ENCODE results near the gene NVL. TPM values are rescaled to one million over a fixed set of nuclear protein-coding genes. Genes with fewer than 3 reads are reported as not detected.
"Not testable (repeated sequence)": the region's sequence is repeated elsewhere in the genome, so short reads cannot be mapped to it uniquely, and the experiment has no call there.

Gene NVL
- total RNA-seq, 8 experiments from 2014 or later = 21.8 to 70.9 (median 47.7) TPM

GRCh38 chr1:224211206-224211962 lies 118.6 kb downstream of the NVL start:
- peak in 5 of 8 experiments; percentile 50 to 89 (median 60) for ATAC-seq (replicated peaks in 6 of 8)
- in situ Hi-C loops (cut with MboI; ENCODE audit: low pct_unique_long_range_greater_than_20kb in 2 of 9, low sequenced_read_pairs in 9 of 9, unreplicated experiment in 9 of 9) = no loop called here
- Histone ChIP-seq H3K27ac (no peak overlapping the region), H3K4me3 (no peak overlapping the region), H3K4me1 (replicated peaks in 1 of 2) (peaks cover 0 to 3% of the 10 kb centered on the region in 2 donors)
- 36 to 92% (median 81%) methylated on average over 1 to 4 of the region's 4 CpGs; no CpG with 5 or more reads in 4 of the 10 experiments for WGBS, 10 experiments

- ATAC-seq (replicated peaks in 6 of 8); in situ Hi-C loops (cut with MboI; ENCODE audit: low pct_unique_long_range_greater_than_20kb in 2 of 9, low sequenced_read_pairs in 9 of 9, unreplicated experiment in 9 of 9); H3K4me1 ChIP-seq (replicated peaks in 1 of 2); H3K4me3 ChIP-seq; H3K27ac ChIP-seq: not testable (repeated sequence)
- 20 to 100% (median 93%) methylated on average over 1 to 5 of the region's 10 CpGs; no CpG with 5 or more reads in 2 of the 10 experiments for WGBS, 10 experiments
Measured at GRCh38 chr1:224205931-224206538, 123.9 kb downstream of the NVL start.

- Histone ChIP-seq H3K4me1 (replicated peaks in 1 of 2) (peaks cover 7 to 8% of the 10 kb centered on the region in 2 donors), H3K4me3 (no peak overlapping the region), H3K27ac (no peak overlapping the region)
- 57 to 86% (median 69%) methylated on average over 1 to 2 of the region's 4 CpGs; no CpG with 5 or more reads in 6 of the 10 experiments for WGBS, 10 experiments
- in situ Hi-C loops (cut with MboI; ENCODE audit: low pct_unique_long_range_greater_than_20kb in 2 of 9, low sequenced_read_pairs in 9 of 9, unreplicated experiment in 9 of 9) = no loop called here
- ATAC-seq (replicated peaks in 6 of 8) = peak; percentile 65 to 84 (median 77)
Measured at GRCh38 chr1:224205438-224205840, 124.5 kb downstream of the NVL start.

GRCh38 chr1:224203243-224204016 lies 126.5 kb downstream of the NVL start:
- WGBS, 10 experiments = 39 to 100% (median 56%) methylated on average over 1 to 8 of the region's 8 CpGs; no CpG with 5 or more reads in 1 of the 10 experiments
- Histone ChIP-seq H3K27ac (peak overlapping the region in 1 of 2 donors; percentile 17), H3K4me1 (replicated peaks in 1 of 2) (peaks cover 7 to 8% of the 10 kb centered on the region in 2 donors), H3K4me3 (no peak overlapping the region)
- in situ Hi-C loops (cut with MboI; ENCODE audit: low pct_unique_long_range_greater_than_20kb in 2 of 9, low sequenced_read_pairs in 9 of 9, unreplicated experiment in 9 of 9) = no loop called here
- ATAC-seq (replicated peaks in 6 of 8) = peak in 2 of 8 experiments; percentile 13 to 28

- peaks cover 7 to 8% of the 10 kb centered on the region in 2 donors for H3K4me1 ChIP-seq (replicated peaks in 1 of 2)
- WGBS, 10 experiments = 80 to 100% (median 92%) methylated on average over 1 to 4 of the region's 4 CpGs; no CpG with 5 or more reads in 2 of the 10 experiments
- ATAC-seq (replicated peaks in 6 of 8) = no peak
- in situ Hi-C loops (cut with MboI; ENCODE audit: low pct_unique_long_range_greater_than_20kb in 2 of 9, low sequenced_read_pairs in 9 of 9, unreplicated experiment in 9 of 9) = no loop called here
- H3K27ac ChIP-seq = no peak overlapping the region
- H3K4me3 ChIP-seq = no peak overlapping the region
Measured at GRCh38 chr1:224201853-224202252, 128.1 kb downstream of the NVL start.

GRCh38 chr1:224201383-224201782 lies 128.6 kb downstream of the NVL start:
- H3K4me3 ChIP-seq = no peak overlapping the region
- in situ Hi-C loops (cut with MboI; ENCODE audit: low pct_unique_long_range_greater_than_20kb in 2 of 9, low sequenced_read_pairs in 9 of 9, unreplicated experiment in 9 of 9) = no loop called here
- peaks cover 7 to 8% of the 10 kb centered on the region in 2 donors for H3K4me1 ChIP-seq (replicated peaks in 1 of 2)
- ATAC-seq (replicated peaks in 6 of 8) = no peak
- 60 to 90% (median 70%) methylated on average over 2 to 5 of the region's 5 CpGs; no CpG with 5 or more reads in 1 of the 10 experiments for WGBS, 10 experiments
- no peak overlapping the region for H3K27ac ChIP-seq

- H3K4me1 ChIP-seq (replicated peaks in 1 of 2) = peaks cover 3 to 7% of the 10 kb centered on the region in 2 donors
- 71 to 100% (median 74%) methylated on average over 1 to 2 of the region's 2 CpGs; no CpG with 5 or more reads in 4 of the 10 experiments for WGBS, 10 experiments
- in situ Hi-C loops (cut with MboI; ENCODE audit: low pct_unique_long_range_greater_than_20kb in 2 of 9, low sequenced_read_pairs in 9 of 9, unreplicated experiment in 9 of 9) = no loop called here
- H3K27ac ChIP-seq = no peak overlapping the region
- no peak overlapping the region for H3K4me3 ChIP-seq
- no peak for ATAC-seq (replicated peaks in 6 of 8)
Measured at GRCh38 chr1:224199679-224200078, 130.3 kb downstream of the NVL start.

GRCh38 chr1:224198572-224198971 lies 131.4 kb downstream of the NVL start:
- WGBS, 10 experiments = 85 to 100% (median 98%) methylated on average over 2 to 3 of the region's 4 CpGs; no CpG with 5 or more reads in 4 of the 10 experiments
- peaks cover 0 to 5% of the 10 kb centered on the region in 2 donors for H3K4me1 ChIP-seq (replicated peaks in 1 of 2)
- no peak overlapping the region for H3K27ac ChIP-seq
- no peak overlapping the region for H3K4me3 ChIP-seq
- no peak for ATAC-seq (replicated peaks in 6 of 8)
- in situ Hi-C loops (cut with MboI; ENCODE audit: low pct_unique_long_range_greater_than_20kb in 2 of 9, low sequenced_read_pairs in 9 of 9, unreplicated experiment in 9 of 9) = no loop called here

- ATAC-seq (replicated peaks in 6 of 8) = peak in 3 of 8 experiments; percentile 81 to 87 (median 83)
- H3K4me1 ChIP-seq (replicated peaks in 1 of 2) = no peaks in the 10 kb centered on the region
- no peak overlapping the region for H3K4me3 ChIP-seq
- H3K27ac ChIP-seq = no peak overlapping the region
- 2 to 96% (median 88%) methylated on average over 1 to 5 of the region's 5 CpGs; no CpG with 5 or more reads in 1 of the 10 experiments for WGBS, 10 experiments
- in situ Hi-C loops (cut with MboI; ENCODE audit: low pct_unique_long_range_greater_than_20kb in 2 of 9, low sequenced_read_pairs in 9 of 9, unreplicated experiment in 9 of 9) = no loop called here
Measured at GRCh38 chr1:224196813-224197600, 133.0 kb downstream of the NVL start.

GRCh38 chr1:224193319-224193966 lies 136.5 kb downstream of the NVL start:
- no peak overlapping the region for H3K27ac ChIP-seq
- WGBS, 10 experiments = 80 to 100% (median 97%) methylated on average over 1 to 8 of the region's 8 CpGs
- in situ Hi-C loops (cut with MboI; ENCODE audit: low pct_unique_long_range_greater_than_20kb in 2 of 9, low sequenced_read_pairs in 9 of 9, unreplicated experiment in 9 of 9) = no loop called here
- ATAC-seq (replicated peaks in 6 of 8) = no peak
- H3K4me1 ChIP-seq (replicated peaks in 1 of 2) = no peaks in the 10 kb centered on the region
- H3K4me3 ChIP-seq = no peak overlapping the region

- H3K27ac ChIP-seq = no peak overlapping the region
- no peaks in the 10 kb centered on the region for H3K4me1 ChIP-seq (replicated peaks in 1 of 2)
- WGBS, 10 experiments = 63 to 100% (median 81%) methylated on average over 1 to 5 of the region's 5 CpGs
- H3K4me3 ChIP-seq = no peak overlapping the region
- peak in 1 of 8 experiments; percentile 12 for ATAC-seq (replicated peaks in 6 of 8)
- in situ Hi-C loops (cut with MboI; ENCODE audit: low pct_unique_long_range_greater_than_20kb in 2 of 9, low sequenced_read_pairs in 9 of 9, unreplicated experiment in 9 of 9) = no loop called here
Measured at GRCh38 chr1:224192082-224192788, 137.7 kb downstream of the NVL start.
